H1 (cell line): ENCODE results near the gene ZNF385D. TPM values are rescaled to one million over a fixed set of nuclear protein-coding genes. Genes with fewer than 3 reads are reported as not detected.

Experiments
- CTCF ChIA-PET: fragments of 300-600 bp; sonication (Branson Sonifier 250); formaldehyde crosslinking; loops from one replicate; lab custom pipeline; 2021; ENCODE audit not compliant: partially characterized antibody; lab: Charles Lee
- POLR2A ChIA-PET: fragments of 300-600 bp; sonication (Branson Sonifier 250); formaldehyde crosslinking; loops from one replicate; lab custom pipeline; 2021; ENCODE audit warnings: inconsistent platforms; ENCODE audit not compliant: partially characterized antibody; lab: Charles Lee
- DNase-seq, 2 experiments: peaks; one replicate each; pipeline versions ENCODE4 v3.0.0 to v3.0.0-alpha.2; 2010 to 2022; ENCODE audit warnings: low spot score in 2 of 2, low read depth in 1 of 2, mixed read lengths in 1 of 2
- FAIRE-seq: peaks from 2 replicates; lab custom pipeline; 2011; peaks lifted over from hg19 to GRCh38; lab: Jason Lieb, UNC
- H2AFZ ChIP-seq: 2 replicates; pipeline ENCODE4 v1.8.1; 2012; ENCODE audit warnings: low read length, inconsistent platforms
- H2AK5ac ChIP-seq: 2 replicates; pipeline ENCODE4 v1.6.1; 2013; ENCODE audit warnings: low read depth, low read length
- H2BK120ac ChIP-seq: replicated peaks from 2 replicates; pipeline ENCODE3; 2013; ENCODE audit warnings: low read depth, low read length, inconsistent platforms
- H2BK12ac ChIP-seq: 2 replicates; pipeline ENCODE4 v1.6.1; 2013; ENCODE audit warnings: low read depth, low read length
- H2BK15ac ChIP-seq: 2 replicates; pipeline ENCODE4 v1.6.1; 2013; ENCODE audit warnings: low read length
- H2BK20ac ChIP-seq: 2 replicates; pipeline ENCODE4 v1.6.1; 2013; ENCODE audit warnings: low read length
- H2BK5ac ChIP-seq: 2 replicates; pipeline ENCODE4 v1.6.1; 2013; ENCODE audit warnings: low read depth, low read length
- H3K14ac ChIP-seq: 2 replicates; pipeline ENCODE4 v1.6.1; 2013; ENCODE audit warnings: inconsistent platforms; ENCODE audit not compliant: insufficient read length
- H3K18ac ChIP-seq: 2 replicates; pipeline ENCODE4 v1.6.1; 2013; ENCODE audit warnings: low read length; ENCODE audit errors: extremely low read depth
- H3K23ac ChIP-seq: 2 replicates; pipeline ENCODE4 v1.6.1; 2013; ENCODE audit warnings: inconsistent platforms; ENCODE audit not compliant: insufficient read length
- H3K23me2 ChIP-seq: 2 replicates; pipeline ENCODE4 v1.6.1; 2013; ENCODE audit warnings: low read depth, low read length
- H3K27ac ChIP-seq: 2 replicates; pipeline ENCODE4 v1.6.1; 2011; ENCODE audit warnings: low read depth, low read length, inconsistent platforms
- H3K27me3 ChIP-seq, 4 experiments: replicated peaks in 1 of 4; 1 replicate in 1 of 4; 2 replicates in 3 of 4; pipeline versions ENCODE4 v1.6.1 to v1.8.1; 2011 to 2013; ENCODE audit warnings: low read length in 3 of 4, mild to moderate bottlenecking in 3 of 4, inconsistent platforms in 2 of 4, mixed read lengths in 2 of 4, moderate library complexity in 1 of 4; ENCODE audit not compliant: control insufficient read depth in 3 of 4, insufficient read depth in 3 of 4; ENCODE audit errors: extremely low read depth in 1 of 4
- H3K36me3 ChIP-seq, 4 experiments: 2 replicates each; pipeline versions ENCODE4 v1.6.1 to v1.8.1; 2011 to 2013; ENCODE audit warnings: mild to moderate bottlenecking in 4 of 4, low read length in 3 of 4, moderate library complexity in 2 of 4, control low read depth in 1 of 4, inconsistent platforms in 1 of 4; ENCODE audit not compliant: insufficient read depth in 4 of 4, control insufficient read depth in 2 of 4
- H3K4ac ChIP-seq: replicated peaks from 2 replicates; pipeline ENCODE3; 2013; ENCODE audit warnings: low read length, low read depth, mixed read lengths, inconsistent platforms; ENCODE audit not compliant: insufficient read length
- H3K4me1 ChIP-seq, 4 experiments: replicated peaks in 1 of 4; 1 replicate in 1 of 4; 2 replicates in 3 of 4; pipeline versions ENCODE4 v1.6.1 to v1.8.1; 2011 to 2013; ENCODE audit warnings: low read length in 3 of 4, inconsistent platforms in 2 of 4, mixed read lengths in 1 of 4; ENCODE audit not compliant: insufficient read depth in 4 of 4, control insufficient read depth in 3 of 4
- H3K4me2 ChIP-seq, 2 experiments: 2 replicates each; pipeline versions ENCODE4 v1.6.1 to v1.8.1; 2011 to 2013; ENCODE audit warnings: low read depth in 2 of 2, low read length in 2 of 2, control low read depth in 1 of 2, inconsistent platforms in 1 of 2, mild to moderate bottlenecking in 1 of 2; ENCODE audit not compliant: insufficient read depth in 1 of 2
- H3K4me3 ChIP-seq, 4 experiments: fragments of 200-600, 300-600 bp in 1 of 4; sonication (generic), shearing (Covaris generic), sonication (Bioruptor Twin) in 1 of 4; 2 replicates each; pipeline versions ENCODE4 v1.5.1 to v1.8.1; 2011 to 2016; ENCODE audit warnings: low read length in 4 of 4, low read depth in 3 of 4, control low read depth in 2 of 4, inconsistent platforms in 2 of 4, mild to moderate bottlenecking in 2 of 4, mixed read lengths in 1 of 4, moderate library complexity in 1 of 4; ENCODE audit not compliant: insufficient read depth in 2 of 4; ENCODE audit errors: extremely low read depth in 1 of 4
- H3K56ac ChIP-seq: replicated peaks from 2 replicates; pipeline ENCODE3; 2013; ENCODE audit warnings: low read depth, mild to moderate bottlenecking, mixed read lengths, low read length, inconsistent platforms; ENCODE audit not compliant: insufficient read length
- H3K79me1 ChIP-seq: 2 replicates; pipeline ENCODE4 v1.6.1; 2013; ENCODE audit warnings: low read depth, low read length, control low read depth
- H3K79me2 ChIP-seq, 2 experiments: 2 replicates each; pipeline versions ENCODE4 v1.6.1 to v1.8.1; 2012 to 2013; ENCODE audit warnings: low read length in 2 of 2, mild to moderate bottlenecking in 2 of 2, inconsistent platforms in 1 of 2; ENCODE audit not compliant: insufficient read depth in 2 of 2, control insufficient read depth in 1 of 2
- H3K9ac ChIP-seq, 4 experiments: replicated peaks in 1 of 4; 1 replicate in 1 of 4; 2 replicates in 3 of 4; pipeline versions ENCODE4 v1.6.1 to v1.8.1; 2011 to 2013; ENCODE audit warnings: low read depth in 3 of 4, low read length in 3 of 4, control low read depth in 2 of 4, mild to moderate bottlenecking in 2 of 4, moderate library complexity in 2 of 4, inconsistent platforms in 1 of 4; ENCODE audit errors: extremely low read depth in 1 of 4
- H3K9me3 ChIP-seq, 2 experiments: 2 replicates each; pipeline versions ENCODE4 v1.6.1 to v1.8.1; 2012 to 2013; ENCODE audit warnings: mild to moderate bottlenecking in 2 of 2, moderate library complexity in 2 of 2, control low read depth in 1 of 2, inconsistent platforms in 1 of 2, low read depth in 1 of 2, low read length in 1 of 2, mixed read lengths in 1 of 2; ENCODE audit not compliant: insufficient read depth in 2 of 2
- H4K20me1 ChIP-seq, 2 experiments: replicated peaks in 1 of 2; 2 replicates each; pipeline versions ENCODE3 to v1.8.1; 2011 to 2013; ENCODE audit warnings: inconsistent platforms in 2 of 2, low read length in 2 of 2, mild to moderate bottlenecking in 1 of 2; ENCODE audit not compliant: insufficient read depth in 2 of 2, control insufficient read depth in 1 of 2
- H4K5ac ChIP-seq: 2 replicates; pipeline ENCODE4 v1.6.1; 2013; ENCODE audit warnings: low read length, low read depth, mixed read lengths, inconsistent platforms; ENCODE audit not compliant: insufficient read length
- H4K8ac ChIP-seq: 2 replicates; pipeline ENCODE4 v1.8.0; 2013; ENCODE audit warnings: mild to moderate bottlenecking, moderate library complexity, low read length, inconsistent platforms; ENCODE audit not compliant: insufficient read depth; ENCODE audit errors: extremely low read depth
- H4K91ac ChIP-seq: replicated peaks from 2 replicates; pipeline ENCODE3; 2013; ENCODE audit warnings: low read length, mixed read lengths, inconsistent platforms; ENCODE audit not compliant: insufficient read length
- ASH2L ChIP-seq: fragments of 200-600, 300-600 bp; sonication (generic); IDR thresholded peaks from one replicate; pipeline ENCODE4 v1.7.1; 2017; ENCODE audit warnings: low read length
- ATF3 ChIP-seq: IDR thresholded peaks from 2 replicates; pipeline ENCODE4 v1.6.1; 2011; ENCODE audit warnings: low read depth, mild to moderate bottlenecking, low read length; ENCODE audit not compliant: insufficient read depth
- CEBPB ChIP-seq: IDR thresholded peaks from 2 replicates; pipeline ENCODE4 v1.6.1; 2012; ENCODE audit warnings: low read depth, low read length
- CHD2 ChIP-seq: IDR thresholded peaks from 2 replicates; pipeline ENCODE4 v1.6.1; 2012; ENCODE audit warnings: low read length, improper control_type of control experiment
- CREB1 ChIP-seq: IDR thresholded peaks from 2 replicates; pipeline ENCODE4 v1.6.1; 2012; ENCODE audit warnings: inconsistent platforms
- EZH2 ChIP-seq: fragments of 200-600 bp; sonication (generic); IDR thresholded peaks from 2 replicates; pipeline ENCODE4 v1.7.1; 2012; ENCODE audit warnings: low read depth, mild to moderate bottlenecking, moderate library complexity, low read length, inconsistent platforms; ENCODE audit not compliant: severe bottlenecking
- FOSL1 ChIP-seq: IDR thresholded peaks from 2 replicates; pipeline ENCODE4 v1.6.1; 2011; ENCODE audit warnings: mild to moderate bottlenecking, low read depth, low read length, moderate library complexity; ENCODE audit not compliant: insufficient read depth
- KDM5A ChIP-seq: fragments of 200-600 bp; IDR thresholded peaks from 2 replicates; pipeline ENCODE4 v1.7.1; 2012; ENCODE audit warnings: mild to moderate bottlenecking, low read length, inconsistent platforms, mixed read lengths
- RBBP5 ChIP-seq: IDR thresholded peaks from 2 replicates; pipeline ENCODE4 v1.7.1; 2012; ENCODE audit warnings: low read depth, mild to moderate bottlenecking, inconsistent platforms, low read length, moderate library complexity, borderline replicate concordance
- RNF2 ChIP-seq: fragments of 200-900, 300-1000 bp; sonication (generic); IDR thresholded peaks from 2 replicates; pipeline ENCODE4 v1.7.1; 2016; ENCODE audit warnings: borderline replicate concordance, low read depth, mild to moderate bottlenecking, antibody characterized with exemption, low read length; ENCODE audit not compliant: poor library complexity, severe bottlenecking; ENCODE audit errors: missing control alignments
- SAP30 ChIP-seq: fragments of 300-600 bp; sonication (generic); IDR thresholded peaks from 2 replicates; pipeline ENCODE4 v1.7.1; 2012; ENCODE audit warnings: low read length, moderate library complexity, mild to moderate bottlenecking, inconsistent platforms; ENCODE audit not compliant: insufficient read depth, insufficient replicate concordance
- SIRT6 ChIP-seq: IDR thresholded peaks from one replicate; pipeline ENCODE4 v1.7.1; 2012; ENCODE audit warnings: low read length, inconsistent platforms
- SP1 ChIP-seq: IDR thresholded peaks from 2 replicates; pipeline ENCODE4 v1.6.1; 2011; ENCODE audit warnings: low read depth, low read length
- TCF12 ChIP-seq: IDR thresholded peaks from 2 replicates; pipeline ENCODE4 v1.6.1; 2011; ENCODE audit warnings: low read depth, mild to moderate bottlenecking, low read length
- WGBS, 2 experiments: shearing (Covaris generic) in 1 of 2; methylation state at CpG; one replicate each; pipeline versions ENCODE4 v1.1.6 to v1.1.7; 2013 to 2015; ENCODE audit warnings: low lambda C conversion rate in 2 of 2, mixed read lengths in 2 of 2, inconsistent platforms in 1 of 2, low coverage in 1 of 2, missing lambda C conversion rate in 1 of 2; ENCODE audit not compliant: insufficient replicate concordance in 2 of 2, insufficient coverage in 1 of 2, insufficient read length in 1 of 2; ENCODE audit errors: extremely low coverage in 1 of 2, missing lambda C conversion rate in 1 of 2; 5-methylcytosine and 5-hydroxymethylcytosine counted together
- polyA plus RNA-seq, 7 experiments: library from polyadenylated mRNA; depleted of rRNA in 3 of 7; stranded (reverse) in 5 of 7; unstranded in 2 of 7; fragments of >200 nt in 5 of 7; fragments of 200-250 nt in 2 of 7; gene quantifications; 1 replicate in 5 of 7; 2 replicates in 1 of 7; 4 replicates in 1 of 7; pipeline versions ENCODE4 v1.2.1 to v1.2.3, GENCODE V29; 2011 to 2013; ENCODE audit warnings: missing spikeins in 2 of 7, mixed read lengths in 2 of 7
- total RNA-seq: library from RNA; stranded (reverse); fragmentation: NEBNext Ultra II Directional; extraction: Animal tissue kit (Norgen Biotek cat#: 25700); gene quantifications from 2 replicates; pipeline ENCODE4 v1.2.1, GENCODE V29; 2021

ZNF385D gene
- total and polyA plus RNA-seq, 2 of the 8 experiments (the other 6 are each of a cell fraction or from before 2014, with no cell fraction given): 5.9 to 10.8 TPM

- DNase-seq: no peak
- no peaks in the 10 kb centered on the region for H3K27me3 ChIP-seq
- no peak overlapping the region for H3K14ac ChIP-seq
- no peak overlapping the region for H4K91ac ChIP-seq
- no peak overlapping the region for H3K18ac ChIP-seq
- H4K20me1 ChIP-seq: no peaks in the 10 kb centered on the region
- 80% methylated on average over 3 of the region's 3 CpGs; no CpG with 5 or more reads in 1 of the 2 experiments for WGBS, 2 experiments
- H3K36me3 ChIP-seq: no peaks in the 10 kb centered on the region
- no peak for FAIRE-seq
- no peaks in the 10 kb centered on the region for H3K9me3 ChIP-seq
- H2AK5ac ChIP-seq: no peak overlapping the region
- H3K23me2 ChIP-seq: no peaks in the 10 kb centered on the region
- no peak overlapping the region for H2BK20ac ChIP-seq
- no peak overlapping the region for H4K8ac ChIP-seq
- no peak overlapping the region for H2AFZ ChIP-seq
- no peak overlapping the region for H2BK12ac ChIP-seq
- H3K79me2 ChIP-seq: no peaks in the 10 kb centered on the region
- ChIA-PET POLR2A (no interaction called here), CTCF (interaction anchor here (1.0 to 1.3 kb wide), 3 partner anchors 9 to 310 kb away, joined by 3 to 4 read pairs (median 3); no protein-coding TSS in a partner anchor)
- no peak overlapping the region for H3K9ac ChIP-seq
- H4K5ac ChIP-seq: no peak overlapping the region
- H3K4me2 ChIP-seq: no peak overlapping the region
- no peak overlapping the region for H3K27ac ChIP-seq
- no peaks in the 10 kb centered on the region for H3K79me1 ChIP-seq
- H2BK120ac ChIP-seq: no peak overlapping the region
- no peaks in the 10 kb centered on the region for H3K4me1 ChIP-seq
- H3K4ac ChIP-seq: no peak overlapping the region
- no peak overlapping the region for H2BK5ac ChIP-seq
- no peak overlapping the region for H3K23ac ChIP-seq
- no peak overlapping the region for H2BK15ac ChIP-seq
- no peak overlapping the region for H3K56ac ChIP-seq
- no peak overlapping the region for H3K4me3 ChIP-seq
- TF ChIP-seq EZH2 (no peak), SP1 (no peak), KDM5A (no peak), ASH2L (no peak), CHD2 (no peak), SIRT6 (no peak), RNF2 (no peak), CEBPB (no peak), ATF3 (no peak), CREB1 (no peak), RBBP5 (no peak), FOSL1 (no peak), TCF12 (no peak), SAP30 (no peak)
Measured at GRCh38 chr3:21585216-21585740, 165.7 kb downstream of the ZNF385D start.
